ENCODE results near the gene UTP14A.

The UTP14A gene

DNA sequence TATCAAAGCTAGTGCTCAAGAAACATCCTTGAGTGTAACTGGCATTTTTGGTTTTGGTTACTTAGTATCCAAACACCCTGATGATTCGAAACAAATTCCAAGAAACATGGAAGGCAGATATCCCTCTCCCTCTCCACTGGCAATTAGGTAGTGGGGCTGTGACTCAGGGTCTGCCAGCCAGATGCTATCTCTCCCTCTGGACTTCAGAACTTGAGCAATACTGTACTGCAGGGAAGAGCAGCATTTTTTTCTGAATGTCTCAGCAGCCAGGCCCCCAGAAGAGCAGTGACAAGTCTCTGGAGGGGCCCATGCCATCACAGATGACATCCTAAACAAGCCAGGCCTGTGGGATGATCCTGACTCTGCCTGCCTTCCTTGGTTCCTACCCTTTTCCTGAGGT lies 39.2 kb downstream of the UTP14A start:
- DNase-seq (ENCODE audit: low spot score), result no peak

DNA sequence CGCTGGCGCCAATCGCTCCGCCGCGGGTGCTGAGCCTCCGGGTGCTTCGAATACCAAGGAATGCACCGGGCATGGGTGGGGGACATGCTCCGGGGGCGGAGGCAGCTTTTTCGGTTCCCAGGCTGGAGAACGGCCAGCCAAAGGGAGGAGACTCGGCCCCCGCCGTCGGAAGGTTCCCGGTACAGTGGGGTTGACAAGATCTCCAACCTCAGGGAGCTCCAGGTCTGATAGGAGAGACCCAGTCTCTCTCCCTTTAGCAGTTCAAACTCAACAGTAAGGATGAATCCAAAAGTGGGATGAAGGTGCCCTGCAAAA lies 47.3 kb downstream of the UTP14A start:
- no peak for DNase-seq (ENCODE audit: low spot score)

- DNase-seq (ENCODE audit: low spot score), result no peak
Measured at GRCh38 chrX:129953881-129954280, 47.9 kb downstream of the UTP14A start.

GRCh38 chrX:129954804-129955203 lies 48.8 kb downstream of the UTP14A start:
- DNase-seq (ENCODE audit: low spot score), result no peak

DNA sequence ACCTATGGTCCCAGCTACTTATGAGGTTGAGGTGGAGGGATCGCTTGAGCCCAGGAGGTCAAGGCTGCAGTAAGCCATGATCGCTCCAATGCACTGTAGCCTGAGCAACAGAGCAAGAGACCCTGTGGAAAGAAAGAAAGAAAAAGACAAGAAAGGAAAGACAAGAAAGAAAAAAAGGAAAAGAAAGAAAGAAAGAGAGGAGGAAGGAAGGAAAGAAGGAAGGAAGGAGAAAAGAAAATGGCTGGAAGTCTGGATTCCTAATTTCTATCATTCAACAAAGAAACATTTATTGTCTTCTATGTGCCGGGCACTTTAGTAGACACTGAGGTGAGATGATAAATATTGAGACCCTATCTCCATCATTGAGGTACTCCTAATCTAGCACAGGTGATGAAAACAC lies 49.7 kb downstream of the UTP14A start:
- no peak for DNase-seq (ENCODE audit: low spot score)

- DNase-seq (ENCODE audit: low spot score), result no peak
Measured at GRCh38 chrX:129956145-129956544, 50.2 kb downstream of the UTP14A start.

DNA sequence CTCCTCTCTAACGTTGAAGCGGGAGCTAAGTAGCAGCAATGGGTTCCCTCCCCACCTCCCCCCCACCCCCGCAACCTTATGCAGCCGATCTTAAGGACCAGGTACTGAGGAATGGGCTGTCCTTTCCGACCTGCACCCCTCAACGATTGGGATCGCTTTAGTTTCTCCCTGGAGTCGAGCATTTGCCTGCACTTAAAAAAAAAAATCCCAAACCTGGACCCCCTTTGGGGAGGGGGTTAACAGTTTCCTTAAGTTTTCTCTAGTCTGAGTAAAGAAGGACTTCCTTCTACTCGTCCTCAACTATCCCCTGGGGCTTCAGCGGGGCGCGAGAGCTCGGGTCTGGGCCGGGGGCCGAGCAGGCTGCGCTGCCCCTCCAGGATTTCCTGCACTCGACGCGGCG lies 50.8 kb downstream of the UTP14A start:
- no peak for DNase-seq (ENCODE audit: low spot score)

- peak; percentile 25 for DNase-seq (ENCODE audit: low spot score)
Measured at GRCh38 chrX:129957241-129958082, 51.5 kb downstream of the UTP14A start.

DNA sequence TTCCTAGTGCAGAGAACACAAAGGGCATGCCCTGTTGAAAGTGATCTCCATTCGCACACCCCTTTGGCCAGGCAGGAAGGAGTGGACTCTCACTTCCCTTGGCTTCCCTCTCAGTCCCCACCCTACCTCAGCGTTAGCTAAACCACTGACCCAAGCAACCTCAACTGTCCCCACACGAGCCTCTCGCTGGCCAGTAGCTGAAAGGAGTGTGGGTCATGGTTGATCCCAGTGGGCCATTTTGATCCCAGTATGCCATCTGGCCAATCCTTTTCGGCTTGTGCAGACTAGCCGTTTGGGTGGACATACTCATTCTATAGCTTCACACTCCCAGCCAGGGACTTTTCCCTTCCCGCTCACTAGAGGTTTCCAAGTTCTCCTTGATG lies 52.1 kb downstream of the UTP14A start:
- no peak for DNase-seq (ENCODE audit: low spot score)

DNA sequence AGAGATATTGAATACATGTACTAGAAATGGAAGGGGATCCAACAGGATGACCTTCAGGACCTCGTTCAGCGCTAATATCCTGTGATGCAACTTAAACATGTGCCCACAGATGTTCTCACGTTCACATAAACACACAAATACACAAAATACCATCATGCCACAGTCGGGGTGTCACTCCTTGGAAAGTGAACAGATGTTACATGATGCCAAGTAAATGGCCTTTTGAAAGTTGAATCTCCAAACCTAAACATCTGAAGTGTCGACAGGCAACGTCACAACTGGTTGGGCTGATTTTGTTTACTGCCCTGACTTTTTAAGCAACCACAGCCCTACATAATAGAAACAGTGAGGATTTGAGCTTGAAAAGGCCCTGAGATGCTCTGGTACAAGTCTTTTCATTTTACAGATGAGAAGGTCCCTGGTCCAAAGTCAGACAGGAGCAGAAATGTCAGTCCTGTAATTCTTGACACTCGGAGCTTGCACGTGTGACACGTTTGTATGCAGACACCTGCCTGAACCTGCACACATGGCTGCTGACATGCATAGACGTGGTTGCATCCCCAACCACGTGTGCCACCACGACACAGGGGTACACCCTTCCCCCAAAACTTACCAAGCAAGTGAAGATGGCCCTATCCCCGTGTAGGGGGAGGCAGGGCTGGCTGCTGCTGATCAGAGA lies 53.0 kb downstream of the UTP14A start:
- DNase-seq (ENCODE audit: low spot score), result no peak

- no peak for DNase-seq (ENCODE audit: low spot score)
Measured at GRCh38 chrX:129959493-129959832, 53.5 kb downstream of the UTP14A start.

GRCh38 chrX:129961180-129962083 lies 55.5 kb downstream of the UTP14A start:
- DNase-seq (ENCODE audit: low spot score), result peak; percentile 65

DNA sequence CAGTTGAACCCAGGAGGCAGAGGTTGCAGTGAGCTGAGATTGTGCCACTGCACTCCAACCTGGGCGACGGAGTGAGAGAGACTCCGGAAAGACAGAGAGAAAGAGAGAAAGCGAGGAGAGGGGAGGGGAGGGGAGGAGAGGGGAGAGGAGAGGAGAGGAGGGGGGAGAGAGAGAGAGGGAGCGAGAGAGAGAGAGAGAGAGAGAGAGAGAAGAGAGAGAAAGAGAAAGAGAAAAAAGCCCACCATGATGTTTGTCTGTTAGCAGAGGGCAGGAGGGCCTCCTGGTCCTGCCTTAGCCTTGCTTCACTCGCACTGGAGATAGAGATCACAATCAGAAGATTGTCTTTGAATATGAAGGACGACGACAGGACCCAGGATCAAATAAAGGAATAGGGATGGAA lies 57.8 kb downstream of the UTP14A start:
- DNase-seq (ENCODE audit: low spot score), result no peak

DNA sequence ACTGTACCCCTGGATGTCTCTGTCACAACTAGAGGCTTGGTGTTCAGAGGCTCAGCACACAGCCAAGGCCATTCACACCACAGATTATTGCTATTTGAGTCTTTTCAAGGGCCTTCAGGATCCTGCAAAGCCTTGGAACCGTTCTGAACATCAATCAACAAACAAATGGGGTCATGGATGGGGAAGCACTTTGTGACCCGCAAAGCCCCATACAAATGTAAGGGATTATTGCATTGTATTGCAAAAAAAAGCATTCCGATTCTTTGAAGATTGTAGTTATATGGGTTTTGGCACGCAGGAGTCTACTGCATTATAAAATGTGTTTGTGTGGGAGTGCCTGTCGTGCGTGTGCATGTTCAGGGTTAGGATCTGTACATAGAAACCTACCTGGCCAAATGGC lies 59.2 kb downstream of the UTP14A start:
- DNase-seq (ENCODE audit: low spot score), result no peak

GRCh38 chrX:129968968-129969367 lies 63.0 kb downstream of the UTP14A start:
- DNase-seq (ENCODE audit: low spot score), result no peak

DNA sequence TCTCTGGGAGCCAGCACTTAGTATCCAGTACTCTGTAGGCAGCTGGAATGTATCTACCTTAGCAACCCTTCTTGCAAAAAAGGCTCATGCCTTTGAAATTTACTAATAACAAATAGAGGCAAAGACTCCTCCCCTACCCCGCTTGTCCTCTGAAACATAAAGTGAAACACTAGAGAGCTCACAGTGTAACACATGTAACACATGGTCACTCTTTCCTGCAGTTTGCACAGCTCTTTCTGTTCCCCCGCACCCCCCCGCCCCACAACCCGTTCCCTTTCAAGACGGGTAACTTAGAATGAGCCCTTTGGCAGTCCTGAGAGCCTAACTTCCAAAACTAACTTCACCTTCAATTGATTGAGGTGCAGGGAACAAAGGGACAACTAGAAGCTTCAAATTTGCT lies 70.5 kb downstream of the UTP14A start:
- no peak for DNase-seq (ENCODE audit: low spot score)

All from CD4-positive, alpha-beta T cell treated with Interleukin-2 at 100 ng/mL for 4 hours (primary cell).